A673 (cell line): ENCODE data around the gene CC2D1A.

Experiments
- CTCF ChIP-seq: fragments of 300-800, 200-600 bp; sonication (generic); conservative IDR thresholded peaks from 2 replicates; pipeline ENCODE4 v1.5.1; 2017; ENCODE audit warnings: low read depth, mild to moderate bottlenecking, antibody characterized with exemption, low read length, moderate library complexity, mixed read lengths
- EZH2 ChIP-seq: fragments of 200-600 bp; sonication (generic); IDR thresholded peaks from 2 replicates; pipeline ENCODE4 v1.6.1; 2017; ENCODE audit warnings: borderline replicate concordance, low read depth, mild to moderate bottlenecking, mixed read lengths, antibody characterized with exemption, low read length; ENCODE audit not compliant: poor library complexity, severe bottlenecking

DNA sequence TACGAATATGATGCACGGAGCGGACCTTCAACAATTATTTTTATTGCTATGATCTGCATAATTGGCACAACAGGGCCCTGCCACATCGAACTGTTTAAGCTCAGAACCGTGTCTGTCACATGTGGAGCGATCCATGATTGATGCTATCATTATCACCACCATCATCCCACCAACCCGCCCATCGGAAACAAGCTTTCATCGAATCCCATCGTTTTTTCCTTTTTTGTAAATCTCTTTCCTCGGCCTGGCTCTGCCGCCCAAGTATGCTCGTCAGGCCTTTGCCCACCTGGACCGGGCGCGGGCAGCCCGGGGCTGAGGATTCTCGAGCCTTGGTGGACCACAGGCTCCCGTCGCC is 45.8 kb downstream of the CC2D1A start:
- TF ChIP-seq CTCF = no peak
- TF ChIP-seq EZH2 = no peak
